IPS-20b (cell line): Measurements from ENCODE around the gene ZBTB18.

Source experiments
- H3K27ac ChIP-seq: one replicate; pipeline ENCODE4 v1.5.1; 2013; ENCODE audit warnings: low read length
- H3K27me3 ChIP-seq: 2 replicates; pipeline ENCODE4 v1.6.1; 2013; ENCODE audit warnings: mild to moderate bottlenecking, low read length, inconsistent platforms; ENCODE audit not compliant: insufficient read depth
- H3K36me3 ChIP-seq: 2 replicates; pipeline ENCODE4 v1.6.1; 2013; ENCODE audit warnings: low read depth, mild to moderate bottlenecking, inconsistent platforms, low read length, moderate library complexity; ENCODE audit not compliant: insufficient read depth
- H3K4me1 ChIP-seq: 2 replicates; pipeline ENCODE4 v1.6.1; 2013; ENCODE audit warnings: mild to moderate bottlenecking, control low read depth, inconsistent platforms, low read length, moderate library complexity; ENCODE audit not compliant: insufficient read depth
- H3K4me3 ChIP-seq: 2 replicates; pipeline ENCODE4 v1.5.1; 2013; ENCODE audit warnings: mild to moderate bottlenecking, low read length, inconsistent platforms
- H3K9ac ChIP-seq: 2 replicates; pipeline ENCODE4 v1.6.1; 2013; ENCODE audit warnings: low read depth, mild to moderate bottlenecking, inconsistent platforms, low read length, moderate library complexity
- H3K9me3 ChIP-seq: 2 replicates; pipeline ENCODE4 v1.6.1; 2013; ENCODE audit warnings: mild to moderate bottlenecking, low read depth, low read length, inconsistent platforms; ENCODE audit not compliant: insufficient read depth

ZBTB18 gene

DNA sequence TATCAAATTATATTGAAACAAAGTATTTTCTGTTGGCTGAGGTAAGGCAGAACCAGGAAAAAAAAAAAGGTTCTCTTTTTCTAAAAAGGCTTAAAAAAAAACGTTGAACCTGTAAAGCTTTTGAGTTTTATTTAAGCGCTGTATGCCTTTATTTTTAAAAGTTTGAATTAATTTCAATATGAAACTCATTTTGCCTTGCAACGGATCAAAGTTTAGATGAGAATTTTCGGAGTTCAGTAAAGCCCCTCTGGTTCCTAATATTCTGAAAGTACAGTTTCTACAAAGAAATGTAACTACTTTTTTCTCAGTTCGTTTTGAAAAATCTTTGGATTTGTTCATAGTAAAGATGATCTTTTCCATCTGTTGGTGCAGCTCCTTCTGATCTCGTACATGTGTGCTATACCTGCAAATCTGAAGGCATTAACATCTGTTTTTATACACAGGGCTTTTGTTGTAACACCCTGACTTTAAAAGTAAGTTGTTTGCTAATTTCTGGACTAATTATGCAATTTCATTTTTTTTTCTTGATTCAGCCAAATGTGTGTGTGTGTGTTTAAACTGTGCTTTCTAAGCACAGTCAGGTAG lies 1.7 kb downstream of the ZBTB18 start:
- no peaks in the 10 kb centered on the region for H3K9me3 ChIP-seq
- H3K4me1 ChIP-seq, result peaks cover 25% of the 10 kb centered on the region
- no peak overlapping the region for H3K9ac ChIP-seq

DNA sequence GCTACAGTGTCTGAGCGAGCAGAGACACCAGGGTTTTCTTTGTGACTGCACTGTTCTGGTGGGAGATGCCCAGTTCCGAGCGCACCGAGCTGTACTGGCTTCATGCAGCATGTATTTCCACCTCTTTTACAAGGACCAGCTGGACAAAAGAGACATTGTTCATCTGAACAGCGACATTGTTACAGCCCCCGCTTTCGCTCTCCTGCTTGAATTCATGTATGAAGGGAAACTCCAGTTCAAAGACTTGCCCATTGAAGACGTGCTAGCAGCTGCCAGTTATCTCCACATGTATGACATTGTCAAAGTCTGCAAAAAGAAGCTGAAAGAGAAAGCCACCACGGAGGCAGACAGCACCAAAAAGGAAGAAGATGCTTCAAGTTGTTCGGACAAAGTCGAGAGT lies 2.7 kb downstream of the ZBTB18 start:
- Histone ChIP-seq H3K27ac (no peak overlapping the region), H3K9ac (no peak overlapping the region), H3K9me3 (no peaks in the 10 kb centered on the region), H3K36me3 (peaks cover 25% of the 10 kb centered on the region), H3K4me3 (no peak overlapping the region), H3K4me1 (peaks cover 25% of the 10 kb centered on the region), H3K27me3 (peaks cover 15% of the 10 kb centered on the region; the same call in 1 of the 2 replicates)

More for the DNA sequence above, 1.7 kb downstream of the ZBTB18 start:
- Histone ChIP-seq H3K27ac (no peak overlapping the region), H3K4me3 (peak overlapping the region; percentile 45; the same call in 1 of the 2 replicates), H3K27me3 (peaks cover 15% of the 10 kb centered on the region; the same call in 1 of the 2 replicates), H3K36me3 (peaks cover 25% of the 10 kb centered on the region)

DNA sequence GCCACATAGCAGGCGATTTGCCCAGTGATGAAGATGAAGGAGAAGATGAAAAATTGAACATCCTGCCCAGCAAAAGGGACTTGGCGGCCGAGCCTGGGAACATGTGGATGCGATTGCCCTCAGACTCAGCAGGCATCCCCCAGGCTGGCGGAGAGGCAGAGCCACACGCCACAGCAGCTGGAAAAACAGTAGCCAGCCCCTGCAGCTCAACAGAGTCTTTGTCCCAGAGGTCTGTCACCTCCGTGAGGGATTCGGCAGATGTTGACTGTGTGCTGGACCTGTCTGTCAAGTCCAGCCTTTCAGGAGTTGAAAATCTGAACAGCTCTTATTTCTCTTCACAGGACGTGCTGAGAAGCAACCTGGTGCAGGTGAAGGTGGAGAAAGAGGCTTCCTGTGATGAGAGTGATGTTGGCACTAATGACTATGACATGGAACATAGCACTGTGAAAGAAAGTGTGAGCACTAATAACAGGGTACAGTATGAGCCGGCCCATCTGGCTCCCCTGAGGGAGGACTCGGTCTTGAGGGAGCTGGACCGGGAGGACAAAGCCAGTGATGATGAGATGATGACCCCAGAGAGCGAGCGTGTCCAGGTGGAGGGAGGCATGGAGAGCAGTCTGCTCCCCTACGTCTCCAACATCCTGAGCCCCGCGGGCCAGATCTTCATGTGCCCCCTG lies 3.3 kb downstream of the ZBTB18 start:
- Histone ChIP-seq H3K27me3 (peaks cover 14% of the 10 kb centered on the region; the same call in 1 of the 2 replicates), H3K9me3 (no peaks in the 10 kb centered on the region), H3K27ac (no peak overlapping the region), H3K4me3 (no peak overlapping the region), H3K4me1 (peaks cover 25% of the 10 kb centered on the region), H3K36me3 (peaks cover 25% of the 10 kb centered on the region), H3K9ac (no peak overlapping the region)

DNA sequence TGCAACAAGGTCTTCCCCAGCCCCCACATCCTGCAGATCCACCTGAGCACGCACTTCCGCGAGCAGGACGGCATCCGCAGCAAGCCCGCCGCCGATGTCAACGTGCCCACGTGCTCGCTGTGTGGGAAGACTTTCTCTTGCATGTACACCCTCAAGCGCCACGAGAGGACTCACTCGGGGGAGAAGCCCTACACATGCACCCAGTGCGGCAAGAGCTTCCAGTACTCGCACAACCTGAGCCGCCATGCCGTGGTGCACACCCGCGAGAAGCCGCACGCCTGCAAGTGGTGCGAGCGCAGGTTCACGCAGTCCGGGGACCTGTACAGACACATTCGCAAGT lies 3.8 kb downstream of the ZBTB18 start:
- Histone ChIP-seq H3K4me1 (peaks cover 25% of the 10 kb centered on the region), H3K4me3 (no peak overlapping the region), H3K9ac (no peak overlapping the region), H3K36me3 (peaks cover 25% of the 10 kb centered on the region), H3K27me3 (peaks cover 9% of the 10 kb centered on the region; the same call in 1 of the 2 replicates), H3K9me3 (no peaks in the 10 kb centered on the region), H3K27ac (no peak overlapping the region)

DNA sequence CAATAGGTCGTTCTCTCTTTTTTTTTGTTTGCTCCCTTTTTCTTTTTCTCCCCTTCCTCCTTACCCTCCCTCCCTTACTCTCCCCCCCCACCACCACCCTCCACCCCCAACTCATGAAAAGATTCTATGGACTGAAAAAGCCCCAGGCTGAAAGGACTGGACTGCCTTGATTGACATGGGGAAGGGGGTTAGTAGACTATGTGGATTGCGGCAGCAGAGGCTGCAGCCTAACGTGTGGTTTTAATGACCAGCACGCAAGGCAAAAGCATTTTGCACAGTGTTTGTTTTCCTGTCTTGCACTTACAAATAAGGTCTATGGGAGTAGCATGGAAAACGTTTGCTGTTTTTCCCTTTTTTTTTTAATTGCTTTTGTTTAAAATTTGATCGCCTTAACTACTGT lies 5.5 kb downstream of the ZBTB18 start:
- H3K27ac ChIP-seq, result no peak overlapping the region
- no peak overlapping the region for H3K4me3 ChIP-seq
- no peak overlapping the region for H3K9ac ChIP-seq
- peaks cover 25% of the 10 kb centered on the region for H3K36me3 ChIP-seq
- peaks cover 11% of the 10 kb centered on the region; the same call in 1 of the 2 replicates for H3K4me1 ChIP-seq
- H3K27me3 ChIP-seq, result no peaks in the 10 kb centered on the region
- no peaks in the 10 kb centered on the region for H3K9me3 ChIP-seq

DNA sequence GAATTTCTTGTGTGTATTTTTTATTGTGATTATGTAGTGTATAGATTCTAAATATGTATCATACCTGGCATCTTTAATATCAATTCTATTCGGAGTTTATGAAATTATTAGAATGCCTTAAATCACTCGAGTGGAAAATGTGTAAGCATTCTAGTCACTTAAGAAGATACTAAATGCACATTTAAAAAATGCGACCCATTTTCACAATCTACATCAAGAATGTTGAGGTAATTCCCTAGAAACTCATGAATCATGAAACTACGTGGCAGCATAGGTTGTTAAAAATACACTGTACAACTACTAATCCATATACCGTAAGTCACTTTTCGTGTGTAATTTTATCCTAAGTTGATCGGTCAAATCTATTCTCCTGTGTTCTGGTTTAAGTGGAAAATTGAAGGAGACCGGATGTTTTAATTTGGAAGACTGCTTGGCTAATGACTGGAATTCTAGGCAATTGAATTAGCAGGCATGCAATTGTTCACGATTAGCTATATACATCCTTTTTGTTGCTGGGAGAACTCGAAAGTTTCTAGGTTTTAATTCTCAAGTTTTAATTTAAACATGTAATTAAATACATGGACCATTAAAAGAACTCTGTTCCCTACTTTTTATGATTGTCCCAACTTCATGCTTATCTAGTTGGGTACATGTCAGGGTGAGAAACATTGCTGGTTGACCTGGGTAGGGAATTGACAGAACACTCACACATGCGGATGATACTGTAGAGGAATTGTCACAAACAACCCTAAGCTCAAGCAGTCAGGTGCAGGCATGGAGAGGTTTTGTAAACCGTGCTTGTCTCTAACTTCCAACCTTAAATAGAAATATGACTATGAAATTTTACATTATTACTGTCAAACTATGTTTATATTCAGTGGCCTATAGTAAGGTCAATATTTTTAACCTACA lies 6.6 kb downstream of the ZBTB18 start:
- Histone ChIP-seq H3K9me3 (no peaks in the 10 kb centered on the region), H3K36me3 (peaks cover 25% of the 10 kb centered on the region), H3K27ac (no peak overlapping the region), H3K4me1 (peaks cover 8% of the 10 kb centered on the region; the same call in 1 of the 2 replicates), H3K9ac (no peak overlapping the region), H3K27me3 (no peaks in the 10 kb centered on the region), H3K4me3 (no peak overlapping the region)

DNA sequence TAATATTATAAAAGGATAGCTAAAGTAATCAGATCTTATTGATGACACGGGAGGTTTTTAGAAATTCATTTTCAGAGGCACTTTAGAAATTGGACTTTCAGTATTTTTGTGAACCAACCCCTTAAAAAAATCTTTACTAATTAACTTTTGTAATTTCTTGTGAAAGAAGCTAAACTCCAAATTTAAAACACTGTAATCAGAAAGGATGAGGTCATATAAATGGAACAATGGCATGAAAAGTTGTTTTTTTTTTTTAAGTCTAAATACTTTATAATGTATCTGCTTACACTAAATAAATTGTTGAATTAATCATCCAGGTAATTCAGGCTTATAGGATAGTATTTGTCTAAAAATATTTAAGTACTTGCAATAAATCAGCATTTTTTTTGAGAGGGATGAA lies 9.0 kb downstream of the ZBTB18 start:
- no peaks in the 10 kb centered on the region for H3K27me3 ChIP-seq
- H3K4me3 ChIP-seq, result no peak overlapping the region
- no peak overlapping the region for H3K9ac ChIP-seq

DNA sequence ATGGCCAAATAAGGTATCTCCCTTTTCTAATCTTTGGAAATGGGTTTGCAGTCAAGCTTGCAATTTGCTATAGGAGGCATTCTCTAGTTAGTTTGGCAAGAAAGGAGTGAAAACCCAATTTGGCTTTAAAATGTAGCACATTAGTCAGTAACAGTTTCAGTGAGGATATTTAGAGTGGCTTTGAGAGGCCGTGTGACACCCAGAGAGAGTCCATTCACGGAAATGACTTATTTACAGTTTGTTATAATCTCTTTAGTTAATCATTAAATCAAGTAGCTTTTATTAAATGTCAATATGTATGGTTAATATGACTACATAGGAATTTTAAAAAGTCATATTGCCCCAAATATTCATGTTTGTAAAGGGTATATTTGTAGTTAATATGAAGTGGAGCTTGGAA lies 9.6 kb downstream of the ZBTB18 start:
- peaks cover 9% of the 10 kb centered on the region; the same call in 1 of the 2 replicates for H3K4me1 ChIP-seq
- H3K36me3 ChIP-seq, result peaks cover 3% of the 10 kb centered on the region; the same call in 1 of the 2 replicates

More for the DNA sequence above, 9.0 kb downstream of the ZBTB18 start:
- no peak overlapping the region for H3K27ac ChIP-seq
- H3K4me1 ChIP-seq, result peaks cover 9% of the 10 kb centered on the region; the same call in 1 of the 2 replicates
- no peaks in the 10 kb centered on the region for H3K9me3 ChIP-seq
- peaks cover 8% of the 10 kb centered on the region for H3K36me3 ChIP-seq

DNA sequence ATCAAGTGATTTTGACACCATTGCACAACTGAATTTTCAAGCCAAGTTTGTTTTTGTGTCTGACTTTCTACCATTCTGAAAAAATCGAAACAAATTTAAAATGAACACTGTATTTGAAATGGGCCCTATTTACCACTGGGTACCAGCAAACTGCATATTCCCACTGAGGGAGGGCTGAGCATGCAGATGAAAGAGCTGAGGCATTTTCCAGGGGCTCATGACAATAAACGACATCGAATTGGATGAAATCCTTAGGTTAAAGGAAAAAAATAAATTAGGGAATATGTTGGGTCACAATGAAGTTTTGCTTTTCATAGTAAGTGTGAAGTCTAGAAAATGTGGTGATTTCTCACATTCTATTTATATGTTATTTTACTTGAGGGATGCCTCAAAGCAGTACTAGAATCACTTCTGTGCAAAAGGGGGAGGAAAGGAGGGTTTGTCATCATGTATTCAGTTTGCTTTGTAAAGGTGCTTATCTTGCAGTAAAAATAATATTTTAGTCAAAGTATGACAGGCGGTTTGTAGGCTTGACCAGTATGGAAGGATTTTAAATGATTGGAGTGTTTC lies 11.2 kb downstream of the ZBTB18 start:
- no peaks in the 10 kb centered on the region for H3K9me3 ChIP-seq
- peaks cover 9% of the 10 kb centered on the region; the same call in 1 of the 2 replicates for H3K4me1 ChIP-seq
- H3K27ac ChIP-seq, result no peak overlapping the region
- H3K4me3 ChIP-seq, result no peak overlapping the region
- peaks cover 7% of the 10 kb centered on the region; the same call in 1 of the 2 replicates for H3K27me3 ChIP-seq
- no peaks in the 10 kb centered on the region for H3K36me3 ChIP-seq
- no peak overlapping the region for H3K9ac ChIP-seq

More for the DNA sequence above, 9.6 kb downstream of the ZBTB18 start:
- H3K9me3 ChIP-seq, result no peaks in the 10 kb centered on the region
- no peak overlapping the region for H3K9ac ChIP-seq
- H3K27ac ChIP-seq, result no peak overlapping the region
- no peak overlapping the region for H3K4me3 ChIP-seq
- no peaks in the 10 kb centered on the region for H3K27me3 ChIP-seq

DNA sequence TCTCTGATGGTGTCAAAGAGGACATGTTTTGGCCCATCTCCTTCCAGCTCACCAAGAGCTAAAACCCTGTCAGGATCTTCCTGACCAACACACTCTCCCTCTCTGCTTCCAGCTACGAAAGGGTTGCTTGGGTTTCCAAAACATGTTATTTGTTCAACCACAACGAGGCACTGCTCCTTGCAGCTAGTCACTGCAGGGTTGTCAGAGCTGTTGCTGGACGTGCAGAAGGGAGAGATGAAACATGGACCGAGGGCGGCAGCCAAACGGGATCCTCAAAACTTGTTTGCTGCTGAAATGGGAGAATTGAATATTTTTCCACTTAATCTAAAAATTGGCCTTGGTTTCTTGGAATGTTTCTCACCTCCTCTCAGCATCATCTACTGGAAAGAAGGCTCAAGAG lies 12.4 kb downstream of the ZBTB18 start:
- Histone ChIP-seq H3K4me1 (peaks cover 13% of the 10 kb centered on the region; the same call in 1 of the 2 replicates), H3K4me3 (no peak overlapping the region), H3K9ac (no peak overlapping the region), H3K27ac (no peak overlapping the region), H3K27me3 (peaks cover 14% of the 10 kb centered on the region; the same call in 1 of the 2 replicates), H3K9me3 (no peaks in the 10 kb centered on the region), H3K36me3 (no peaks in the 10 kb centered on the region)

DNA sequence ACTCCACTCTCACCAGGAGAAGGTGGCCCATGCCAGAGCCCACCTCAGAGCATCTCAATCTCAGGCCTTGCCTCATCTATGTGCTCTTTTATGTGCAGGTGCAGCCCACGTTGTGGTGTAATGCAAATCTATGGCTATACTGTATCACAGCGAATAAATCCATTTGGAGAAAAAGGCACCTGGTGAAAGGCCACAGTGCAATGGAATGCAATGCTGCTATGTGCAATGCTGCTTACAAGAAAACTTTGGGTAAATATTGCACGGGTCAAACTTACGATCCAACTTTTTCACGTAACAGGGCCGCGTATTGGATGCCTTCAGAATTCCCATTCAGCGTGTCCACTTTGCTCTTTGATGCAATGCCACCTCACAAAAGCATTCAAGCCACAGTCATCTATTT lies 13.5 kb downstream of the ZBTB18 start:
- Histone ChIP-seq H3K9ac (no peak overlapping the region), H3K27me3 (peaks cover 14% of the 10 kb centered on the region; the same call in 1 of the 2 replicates), H3K4me1 (peaks cover 13% of the 10 kb centered on the region; the same call in 1 of the 2 replicates), H3K27ac (no peak overlapping the region), H3K9me3 (no peaks in the 10 kb centered on the region), H3K36me3 (no peaks in the 10 kb centered on the region), H3K4me3 (no peak overlapping the region)
